22Rv1 (cell line): ENCODE data around the gene ZNF718.

Source experiments
- H3K27ac ChIP-seq: fragments of 450-650 bp; 2 replicates; pipeline ENCODE4 v1.5.1; 2017
- CTCF ChIP-seq: fragments of 450-650 bp; IDR thresholded peaks from 2 replicates; pipeline ENCODE4 v1.5.1; 2017; ENCODE audit warnings: mild to moderate bottlenecking
- ZFX ChIP-seq: fragments of 450-650 bp; IDR thresholded peaks from 2 replicates; pipeline ENCODE4 v1.6.1; 2017; ENCODE audit warnings: antibody characterized with exemption, borderline replicate concordance

The ZNF718 gene

GRCh38 chr4:113732-114131 lies 10.6 kb upstream of the ZNF718 start:
- H3K27ac ChIP-seq: no peak overlapping the region
- TF ChIP-seq CTCF: no peak
- TF ChIP-seq ZFX: no peak

GRCh38 chr4:114149-114548 lies 10.2 kb upstream of the ZNF718 start:
- TF ChIP-seq CTCF (no peak), ZFX (no peak)
- no peak overlapping the region for H3K27ac ChIP-seq

- TF ChIP-seq ZFX: no peak
- no peak for TF ChIP-seq CTCF
- H3K27ac ChIP-seq: no peak overlapping the region
Measured at GRCh38 chr4:116499-116898, 7.8 kb upstream of the ZNF718 start.

- no peak overlapping the region for H3K27ac ChIP-seq
- no peak for TF ChIP-seq ZFX
- no peak for TF ChIP-seq CTCF
Measured at GRCh38 chr4:120616-121015, 3.7 kb upstream of the ZNF718 start.

- TF ChIP-seq CTCF (no peak), ZFX (no peak)
- no peak overlapping the region for H3K27ac ChIP-seq
Measured at GRCh38 chr4:121408-122084, 2.8 kb upstream of the ZNF718 start.

GRCh38 chr4:123922-124274 lies 403 bp upstream of the ZNF718 start:
- peak overlapping the region; percentile 93 for H3K27ac ChIP-seq

GRCh38 chr4:125091-125771 lies 930 bp downstream of the ZNF718 start:
- H3K27ac ChIP-seq: peak overlapping the region; percentile 93
- TF ChIP-seq ZFX (no peak), CTCF (no peak)
